Thyroid gland (tissue), 4 donors: ENCODE measurements around the gene FMN1. TPM values are rescaled to one million over a fixed set of nuclear protein-coding genes. Genes with fewer than 3 reads are reported as not detected.
"Not testable (repeated sequence)": the region's sequence is repeated elsewhere in the genome, so short reads cannot be mapped to it uniquely, and the experiment has no call there.

ENCODE experiments used
- DNase-seq, 2 donors: peaks; one replicate each; pipeline ENCODE4 v3.0.0-alpha.2; 2019
- H3K27ac ChIP-seq, 3 donors: fragments of 200-600 bp; sonication (generic); 1 replicate in 2 of 3; 2 replicates in 1 of 3; pipeline ENCODE4 v1.5.1; 2016 to 2019; ENCODE audit warnings: mild to moderate bottlenecking in 1 of 3, moderate library complexity in 1 of 3
- H3K27me3 ChIP-seq: fragments of 200-600 bp; sonication (generic); one replicate; pipeline ENCODE4 v1.5.1; 2019
- H3K36me3 ChIP-seq, 2 donors: fragments of 200-600 bp; sonication (generic); one replicate each; pipeline ENCODE4 v1.5.1; 2016 to 2019
- H3K4me1 ChIP-seq, 2 donors: fragments of 200-600 bp; sonication (generic); one replicate each; pipeline ENCODE4 v1.5.1; 2017 to 2019
- H3K4me3 ChIP-seq, 3 donors: fragments of 200-600 bp; sonication (generic); replicated peaks in 1 of 3; 1 replicate in 2 of 3; 2 replicates in 1 of 3; pipeline ENCODE4 v1.5.1; 2016; ENCODE audit warnings: mild to moderate bottlenecking in 1 of 3
- H3K9me3 ChIP-seq: fragments of 200-600 bp; sonication (generic); one replicate; pipeline ENCODE4 v1.5.1; 2017
- CTCF ChIP-seq, 6 experiments: fragments of 200-600 bp in 3 of 6; fragments of 450-650 bp in 3 of 6; sonication (generic) in 3 of 6; IDR thresholded peaks; one replicate each; pipeline ENCODE4 v1.5.1; 2016 to 2019; ENCODE audit warnings: antibody characterized with exemption in 6 of 6, mild to moderate bottlenecking in 2 of 6, inconsistent platforms in 1 of 6, moderate library complexity in 1 of 6
- POLR2A ChIP-seq, 2 donors: fragments of 450-650 bp; IDR thresholded peaks; one replicate each; pipeline ENCODE4 v1.6.1; 2017; ENCODE audit warnings: antibody characterized with exemption in 2 of 2, mild to moderate bottlenecking in 2 of 2, moderate library complexity in 1 of 2
- WGBS, 2 donors: methylation state at CpG; one replicate each; pipeline ENCODE4 v1.1.5; 2017; 5-methylcytosine and 5-hydroxymethylcytosine counted together
- intact Hi-C: fragments of 100-400 bp; cut with DNase I; formaldehyde crosslinking; loops from one replicate; pipeline ENCODE4 v1.15.1; 2023
- total RNA-seq, 4 donors: library from RNA; depleted of rRNA; stranded (reverse); fragments of >200 nt; gene quantifications; one replicate each; pipeline ENCODE4 v1.2.3, GENCODE V29; 2016

Gene FMN1
- total RNA-seq, 4 donors from 2014 or later, result 13.8 to 28.3 (median 22.5) TPM

GRCh38 chr15:33076937-33077336 is 117.6 kb downstream of the FMN1 start:
- Histone ChIP-seq H3K9me3 (no peaks in the 10 kb centered on the region), H3K27me3 (no peaks in the 10 kb centered on the region), H3K4me1 (no peaks in the 10 kb centered on the region), H3K27ac (no peak overlapping the region), H3K36me3 (no peaks in the 10 kb centered on the region), H3K4me3 (no peak overlapping the region)
- TF ChIP-seq CTCF (IDR thresholded peaks at IDR 0.05), result no peak
- no peak for TF ChIP-seq POLR2A (IDR thresholded peaks at IDR 0.05)
- intact Hi-C loops, result loop anchor here (10.0 kb wide), 1 partner anchor 52 kb away; no protein-coding TSS in a partner anchor
- no peak for DNase-seq
- WGBS, 2 donors, result 66 to 70% methylated on average over 7 of the region's 7 CpGs

- Histone ChIP-seq H3K4me1 (peaks cover 11 to 12% of the 10 kb centered on the region in 2 donors), H3K27me3 (no peaks in the 10 kb centered on the region), H3K4me3 (no peak overlapping the region), H3K27ac (no peak overlapping the region), H3K9me3 (no peaks in the 10 kb centered on the region), H3K36me3 (no peaks in the 10 kb centered on the region)
- 93 to 94% methylated on average over 3 of the region's 3 CpGs for WGBS, 2 donors
- peak; percentile 16 to 18 for DNase-seq
- TF ChIP-seq CTCF (IDR thresholded peaks at IDR 0.05) (peak in 4 of 6 experiments; percentile 22 to 39 (median 32)), POLR2A (IDR thresholded peaks at IDR 0.05) (no peak)
- intact Hi-C loops, result loop anchor here (10.0 kb wide), 1 partner anchor 50 kb away; no protein-coding TSS in a partner anchor
These were observed 119.6 kb downstream of the FMN1 start for GRCh38 chr15:33074942-33075341.

- 90 to 92% methylated on average over 3 of the region's 3 CpGs for WGBS, 2 donors
- TF ChIP-seq POLR2A (IDR thresholded peaks at IDR 0.05), result no peak
- no peak for TF ChIP-seq CTCF (IDR thresholded peaks at IDR 0.05)
- Histone ChIP-seq H3K9me3 (no peaks in the 10 kb centered on the region), H3K36me3 (no peaks in the 10 kb centered on the region), H3K27ac (no peak overlapping the region), H3K27me3 (no peaks in the 10 kb centered on the region), H3K4me1 (peaks cover 15 to 17% of the 10 kb centered on the region in 2 donors), H3K4me3 (no peak overlapping the region)
- intact Hi-C loops, result loop anchor here (10.0 kb wide), 1 partner anchor 49 kb away; no protein-coding TSS in a partner anchor
- no peak for DNase-seq
These were observed 120.3 kb downstream of the FMN1 start for GRCh38 chr15:33074212-33074611.

- Histone ChIP-seq H3K4me1 (peaks cover 36 to 41% of the 10 kb centered on the region in 2 donors), H3K36me3 (no peaks in the 10 kb centered on the region), H3K4me3 (no peak overlapping the region), H3K27ac (peak overlapping the region; percentile 19 to 60 (median 44)), H3K27me3 (no peaks in the 10 kb centered on the region), H3K9me3 (no peaks in the 10 kb centered on the region)
- no peak for TF ChIP-seq CTCF (IDR thresholded peaks at IDR 0.05)
- no peak for TF ChIP-seq POLR2A (IDR thresholded peaks at IDR 0.05)
- no peak for DNase-seq
- 16 to 37% methylated on average over 3 of the region's 3 CpGs for WGBS, 2 donors
- intact Hi-C loops, result loop anchor here (10.0 kb wide), 1 partner anchor 47 kb away; no protein-coding TSS in a partner anchor
These were observed 123.1 kb downstream of the FMN1 start for GRCh38 chr15:33071451-33071850.

- WGBS, 2 donors, result 62 to 69% methylated on average over 16 of the region's 16 CpGs
- peaks cover 49 to 52% of the 10 kb centered on the region in 2 donors for H3K4me1 ChIP-seq
- not testable (repeated sequence) for H3K27me3 ChIP-seq, H3K36me3 ChIP-seq, H3K4me3 ChIP-seq, H3K9me3 ChIP-seq
- intact Hi-C loops, result loop anchor here (10.0 kb wide), 1 partner anchor 45 kb away; no protein-coding TSS in a partner anchor
- H3K27ac ChIP-seq, result peak overlapping the region; percentile 86 to 90 (median 89)
- DNase-seq, result peak; percentile 71 to 72
These were observed 124.6 kb downstream of the FMN1 start for GRCh38 chr15:33069903-33070302.
